Right kidney (tissue), 9 donors: ENCODE data around the gene KYAT1.

Experiments
- DNase-seq: peaks from one replicate; pipeline ENCODE4 v3.0.0-alpha.2; 2016
- long read RNA-seq, 8 donors: transcript quantifications; one replicate each; lab custom pipeline, GENCODE V29; 2026

KYAT1 gene
- long read RNA-seq, donor 1, partial matches to known transcripts, result 46 of 47 reads
- long read RNA-seq, donor 1, other reads (novel, unspliced or antisense), result 0 of 47 reads
- long read RNA-seq, donor 2, result 0 reads
- long read RNA-seq, donor 3, result 0 reads
- long read RNA-seq, donor 4, partial matches to known transcripts, result 50 of 58 reads
- long read RNA-seq, donor 4, other reads (novel, unspliced or antisense), result 8 of 58 reads
- long read RNA-seq, donor 5, partial matches to known transcripts, result 0 of 2 reads
- long read RNA-seq, donor 5, other reads (novel, unspliced or antisense), result 0 of 2 reads
- long read RNA-seq, donor 6, result 0 reads
- long read RNA-seq, donor 7, partial matches to known transcripts, result 0 of 1 reads
- long read RNA-seq, donor 7, other reads (novel, unspliced or antisense), result 0 of 1 reads
- long read RNA-seq, donor 8, result 0 reads

- DNase-seq, result peak; percentile 89
Observed at GRCh38 chr9:128881884-128882676, at the start of gene KYAT1, which contains the start of gene LRRC8A. KYAT1 (minus strand) TSS chr9:128881950; CDS start chr9:128845405, 36,545 bp downstream. LRRC8A (plus strand) TSS chr9:128882133; CDS start chr9:128907165, 25,032 bp downstream.

- DNase-seq, result no peak
Observed at GRCh38 chr9:128929560-128929959, 47.8 kb upstream of the KYAT1 start.

GRCh38 chr9:128928624-128929023, 46.9 kb upstream of the KYAT1 start:
- no peak for DNase-seq

- DNase-seq, result peak; percentile 54
Observed at GRCh38 chr9:128927731-128928411, 46.1 kb upstream of the KYAT1 start.

- DNase-seq, result no peak
Observed at GRCh38 chr9:128923493-128923883, 41.7 kb upstream of the KYAT1 start.

GRCh38 chr9:128921881-128922763, 40.4 kb upstream of the KYAT1 start:
- DNase-seq, result peak; percentile 88

- DNase-seq, result peak; percentile 24
Observed at GRCh38 chr9:128920381-128921058, 38.8 kb upstream of the KYAT1 start, which contains the start of gene PHYHD1. PHYHD1 (plus strand) TSS chr9:128920982; CDS start chr9:128922324, 1,342 bp downstream.

GRCh38 chr9:128919402-128920089, 37.8 kb upstream of the KYAT1 start:
- DNase-seq, result no peak

- no peak for DNase-seq
Observed at GRCh38 chr9:128918921-128919320, 37.2 kb upstream of the KYAT1 start.

- DNase-seq, result no peak
Observed at GRCh38 chr9:128917151-128917849, 35.5 kb upstream of the KYAT1 start.

- no peak for DNase-seq
Observed at GRCh38 chr9:128916745-128917144, 35.0 kb upstream of the KYAT1 start.

- DNase-seq, result no peak
Observed at GRCh38 chr9:128916204-128916603, 34.5 kb upstream of the KYAT1 start.

- no peak for DNase-seq
Observed at GRCh38 chr9:128913995-128914772, 32.4 kb upstream of the KYAT1 start.

- no peak for DNase-seq
Observed at GRCh38 chr9:128913048-128913900, 31.5 kb upstream of the KYAT1 start.

- no peak for DNase-seq
Observed at GRCh38 chr9:128912270-128912853, 30.6 kb upstream of the KYAT1 start.

- no peak for DNase-seq
Observed at GRCh38 chr9:128911529-128912035, 29.8 kb upstream of the KYAT1 start.

- no peak for DNase-seq
Observed at GRCh38 chr9:128910906-128911305, 29.2 kb upstream of the KYAT1 start.
